GM19324 (cell line): ENCODE measurements around the gene HIPK2.
A peak's percentile ranks its signal among the peaks of the same experiment; 100 is the strongest.
"Not testable (repeated sequence)": the region's sequence is repeated elsewhere in the genome, so short reads cannot be mapped to it uniquely, and the experiment has no call there.

Source experiments
- ATAC-seq: cut with Tn5 transposase; IDR thresholded peaks from one replicate; pipeline ENCODE4 v1.9.1; 2021; ENCODE audit warnings: mild to moderate bottlenecking, moderate library complexity; ENCODE audit not compliant: unreplicated experiment, low FRiP score

HIPK2 gene

GRCh38 chr7:139679731-139680594, 97.8 kb downstream of the HIPK2 start:
- no peak for ATAC-seq

- ATAC-seq = no peak
These were observed 101.4 kb downstream of the HIPK2 start for GRCh38 chr7:139676390-139676789.

- no peak for ATAC-seq
These were observed 102.4 kb downstream of the HIPK2 start for GRCh38 chr7:139675127-139676125.

- no peak for ATAC-seq
These were observed 103.1 kb downstream of the HIPK2 start for GRCh38 chr7:139674752-139675126.

- ATAC-seq = no peak
These were observed 103.5 kb downstream of the HIPK2 start for GRCh38 chr7:139674341-139674740.

GRCh38 chr7:139673762-139674161, 104.0 kb downstream of the HIPK2 start:
- no peak for ATAC-seq

GRCh38 chr7:139673230-139673629, 104.6 kb downstream of the HIPK2 start:
- ATAC-seq = peak; percentile 75

GRCh38 chr7:139671967-139672366, 105.8 kb downstream of the HIPK2 start:
- ATAC-seq = no peak

- ATAC-seq = not testable (repeated sequence)
These were observed 107.1 kb downstream of the HIPK2 start for GRCh38 chr7:139670662-139671061.

- no peak for ATAC-seq
These were observed 108.4 kb downstream of the HIPK2 start for GRCh38 chr7:139669106-139670061.

- ATAC-seq = no peak
These were observed 110.4 kb downstream of the HIPK2 start for GRCh38 chr7:139667377-139667776.

GRCh38 chr7:139666501-139666900, 111.3 kb downstream of the HIPK2 start:
- no peak for ATAC-seq

- ATAC-seq = no peak
These were observed 113.4 kb downstream of the HIPK2 start for GRCh38 chr7:139664434-139664833.

GRCh38 chr7:139663608-139664177, 114.1 kb downstream of the HIPK2 start:
- ATAC-seq = no peak

GRCh38 chr7:139661903-139662302, 115.9 kb downstream of the HIPK2 start:
- ATAC-seq = no peak

GRCh38 chr7:139661043-139661440, 116.8 kb downstream of the HIPK2 start:
- no peak for ATAC-seq

- ATAC-seq = no peak
These were observed 117.3 kb downstream of the HIPK2 start for GRCh38 chr7:139660317-139661042.

GRCh38 chr7:139659922-139660316, 117.9 kb downstream of the HIPK2 start:
- no peak for ATAC-seq
